Gastroesophageal sphincter (tissue), 3 donors: ENCODE results near the gene CACNA1C.

Source experiments
- POLR2A ChIP-seq, 2 donors: fragments of 450-650 bp; IDR thresholded peaks; one replicate each; pipeline ENCODE4 v1.6.1; 2017; ENCODE audit warnings: antibody characterized with exemption in 2 of 2, mild to moderate bottlenecking in 2 of 2, moderate library complexity in 1 of 2
- POLR2AphosphoS5 ChIP-seq: sonication (generic); formaldehyde crosslinking; IDR thresholded peaks from one replicate; pipeline ENCODE4 v1.6.1; 2017; ENCODE audit warnings: antibody characterized with exemption
- TF ChIP-seq, protein P1 (sequence below), 4 experiments: fragments of 200-600 bp in 2 of 4; fragments of 450-650 bp in 2 of 4; sonication (generic) in 1 of 4; IDR thresholded peaks; one replicate each; pipeline ENCODE4 v1.5.1; 2017 to 2019; ENCODE audit warnings: antibody characterized with exemption in 4 of 4, mild to moderate bottlenecking in 2 of 4, moderate library complexity in 2 of 4

- no peak for TF ChIP-seq POLR2A (IDR thresholded peaks at IDR 0.05)
- TF ChIP-seq, protein P1, sequence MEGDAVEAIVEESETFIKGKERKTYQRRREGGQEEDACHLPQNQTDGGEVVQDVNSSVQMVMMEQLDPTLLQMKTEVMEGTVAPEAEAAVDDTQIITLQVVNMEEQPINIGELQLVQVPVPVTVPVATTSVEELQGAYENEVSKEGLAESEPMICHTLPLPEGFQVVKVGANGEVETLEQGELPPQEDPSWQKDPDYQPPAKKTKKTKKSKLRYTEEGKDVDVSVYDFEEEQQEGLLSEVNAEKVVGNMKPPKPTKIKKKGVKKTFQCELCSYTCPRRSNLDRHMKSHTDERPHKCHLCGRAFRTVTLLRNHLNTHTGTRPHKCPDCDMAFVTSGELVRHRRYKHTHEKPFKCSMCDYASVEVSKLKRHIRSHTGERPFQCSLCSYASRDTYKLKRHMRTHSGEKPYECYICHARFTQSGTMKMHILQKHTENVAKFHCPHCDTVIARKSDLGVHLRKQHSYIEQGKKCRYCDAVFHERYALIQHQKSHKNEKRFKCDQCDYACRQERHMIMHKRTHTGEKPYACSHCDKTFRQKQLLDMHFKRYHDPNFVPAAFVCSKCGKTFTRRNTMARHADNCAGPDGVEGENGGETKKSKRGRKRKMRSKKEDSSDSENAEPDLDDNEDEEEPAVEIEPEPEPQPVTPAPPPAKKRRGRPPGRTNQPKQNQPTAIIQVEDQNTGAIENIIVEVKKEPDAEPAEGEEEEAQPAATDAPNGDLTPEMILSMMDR (IDR thresholded peaks at IDR 0.05) = no peak
- TF ChIP-seq POLR2AphosphoS5 = no peak
These were observed 5.8 kb upstream of the CACNA1C start for GRCh38 chr12:2046957-2047356.
